OCI-LY1 (cell line): ENCODE results near the gene SLC2A2.

Experiments used
- H2AFZ ChIP-seq: fragments of 200-600 bp; sonication (generic), shearing (Covaris generic); 2 replicates; pipeline ENCODE4 v1.6.0; 2014; ENCODE audit warnings: antibody characterized with exemption, mild to moderate bottlenecking, low read length
- H3F3A ChIP-seq: fragments of 200-600 bp; sonication (generic), shearing (Covaris generic); 2 replicates; pipeline ENCODE4 v1.6.0; 2014; ENCODE audit warnings: mild to moderate bottlenecking, antibody characterized with exemption, low read length, moderate library complexity; ENCODE audit not compliant: insufficient read depth
- H3K27ac ChIP-seq: fragments of 200-600 bp; sonication (generic); 2 replicates; pipeline ENCODE4 v1.5.1; 2014; ENCODE audit warnings: low read length, mixed run types, mild to moderate bottlenecking, low read depth; ENCODE audit not compliant: poor library complexity, severe bottlenecking
- H3K27me3 ChIP-seq: fragments of 200-600 bp; sonication (generic); 2 replicates; pipeline ENCODE4 v1.6.0; 2014; ENCODE audit warnings: antibody characterized with exemption, mild to moderate bottlenecking, low read length, moderate library complexity; ENCODE audit not compliant: insufficient read depth
- H3K36me3 ChIP-seq: fragments of 200-600 bp; sonication (generic); 2 replicates; pipeline ENCODE4 v1.6.1; 2014; ENCODE audit warnings: mild to moderate bottlenecking, antibody characterized with exemption, low read length, moderate library complexity, mixed read lengths; ENCODE audit not compliant: insufficient read depth
- H3K4me1 ChIP-seq: fragments of 200-600 bp; sonication (generic); 2 replicates; pipeline ENCODE4 v1.5.1; 2014; ENCODE audit warnings: mild to moderate bottlenecking, low read length, moderate library complexity; ENCODE audit not compliant: insufficient read depth, severe bottlenecking
- H3K4me2 ChIP-seq: fragments of 200-600 bp; sonication (generic), shearing (Covaris generic); 2 replicates; pipeline ENCODE4 v1.6.1; 2014; ENCODE audit warnings: low read length
- H3K4me3 ChIP-seq: fragments of 200-600 bp; sonication (generic); 2 replicates; pipeline ENCODE4 v1.5.1; 2014; ENCODE audit warnings: low read length, low read depth, mild to moderate bottlenecking, mixed read lengths; ENCODE audit not compliant: poor library complexity, severe bottlenecking
- H3K79me2 ChIP-seq: fragments of 200-600 bp; shearing (Covaris generic); 2 replicates; pipeline ENCODE4 v1.6.1; 2016; ENCODE audit warnings: mixed run types, low read length, mixed read lengths; ENCODE audit not compliant: insufficient read depth
- H3K9ac ChIP-seq: fragments of 200-600 bp; sonication (generic), shearing (Covaris generic); 2 replicates; pipeline ENCODE4 v1.6.1; 2014; ENCODE audit warnings: mild to moderate bottlenecking, low read length, mixed read lengths
- H3K9me2 ChIP-seq: fragments of 200-600 bp; sonication (generic), shearing (Covaris generic); 2 replicates; pipeline ENCODE4 v1.6.1; 2014; ENCODE audit warnings: low read depth, mild to moderate bottlenecking, low read length, mixed read lengths
- H3K9me3 ChIP-seq: fragments of 200-600 bp; shearing (Covaris generic); 2 replicates; pipeline ENCODE4 v1.6.1; 2014; ENCODE audit warnings: low read length, mixed read lengths
- H4K20me1 ChIP-seq: fragments of 200-600 bp; sonication (generic), shearing (Covaris generic); 2 replicates; pipeline ENCODE4 v1.6.0; 2016; ENCODE audit warnings: mild to moderate bottlenecking, low read length; ENCODE audit not compliant: insufficient read depth
- EZH2 ChIP-seq: fragments of 200-600 bp; sonication (generic), shearing (Covaris generic); IDR thresholded peaks from 2 replicates; pipeline ENCODE4 v1.8.0; 2017; ENCODE audit warnings: borderline replicate concordance, mixed run types, mild to moderate bottlenecking, antibody characterized with exemption, low read length, moderate library complexity, mixed read lengths
- TF ChIP-seq, protein P1 (sequence below): fragments of 200-600 bp; sonication (generic), shearing (Covaris generic); IDR thresholded peaks from 2 replicates; pipeline ENCODE4 v1.5.1; 2017; ENCODE audit warnings: mild to moderate bottlenecking, antibody characterized with exemption, low read length, moderate library complexity, mixed read lengths

SLC2A2 gene

DNA sequence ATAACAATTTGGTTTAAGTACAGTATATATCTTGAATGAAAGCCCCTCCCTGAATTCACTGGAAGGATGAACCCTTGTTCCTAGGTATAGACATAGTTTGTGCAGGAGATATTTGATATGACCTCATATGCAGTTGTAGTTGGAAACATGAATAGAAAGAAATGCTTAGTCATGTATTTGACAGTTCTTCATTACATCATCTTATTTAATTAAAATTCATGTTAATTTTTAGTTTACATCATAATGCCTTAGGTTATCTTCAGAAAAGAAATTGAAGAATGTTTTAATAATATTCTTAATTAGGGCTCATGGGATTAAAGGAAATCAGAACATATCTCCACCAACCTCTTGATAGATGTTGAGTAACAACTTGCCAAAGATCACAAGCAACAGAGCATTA, 19.2 kb downstream of the SLC2A2 start:
- H2AFZ ChIP-seq, result no peak overlapping the region
- TF ChIP-seq, protein P1, sequence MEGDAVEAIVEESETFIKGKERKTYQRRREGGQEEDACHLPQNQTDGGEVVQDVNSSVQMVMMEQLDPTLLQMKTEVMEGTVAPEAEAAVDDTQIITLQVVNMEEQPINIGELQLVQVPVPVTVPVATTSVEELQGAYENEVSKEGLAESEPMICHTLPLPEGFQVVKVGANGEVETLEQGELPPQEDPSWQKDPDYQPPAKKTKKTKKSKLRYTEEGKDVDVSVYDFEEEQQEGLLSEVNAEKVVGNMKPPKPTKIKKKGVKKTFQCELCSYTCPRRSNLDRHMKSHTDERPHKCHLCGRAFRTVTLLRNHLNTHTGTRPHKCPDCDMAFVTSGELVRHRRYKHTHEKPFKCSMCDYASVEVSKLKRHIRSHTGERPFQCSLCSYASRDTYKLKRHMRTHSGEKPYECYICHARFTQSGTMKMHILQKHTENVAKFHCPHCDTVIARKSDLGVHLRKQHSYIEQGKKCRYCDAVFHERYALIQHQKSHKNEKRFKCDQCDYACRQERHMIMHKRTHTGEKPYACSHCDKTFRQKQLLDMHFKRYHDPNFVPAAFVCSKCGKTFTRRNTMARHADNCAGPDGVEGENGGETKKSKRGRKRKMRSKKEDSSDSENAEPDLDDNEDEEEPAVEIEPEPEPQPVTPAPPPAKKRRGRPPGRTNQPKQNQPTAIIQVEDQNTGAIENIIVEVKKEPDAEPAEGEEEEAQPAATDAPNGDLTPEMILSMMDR, result no peak
- TF ChIP-seq EZH2, result no peak

DNA sequence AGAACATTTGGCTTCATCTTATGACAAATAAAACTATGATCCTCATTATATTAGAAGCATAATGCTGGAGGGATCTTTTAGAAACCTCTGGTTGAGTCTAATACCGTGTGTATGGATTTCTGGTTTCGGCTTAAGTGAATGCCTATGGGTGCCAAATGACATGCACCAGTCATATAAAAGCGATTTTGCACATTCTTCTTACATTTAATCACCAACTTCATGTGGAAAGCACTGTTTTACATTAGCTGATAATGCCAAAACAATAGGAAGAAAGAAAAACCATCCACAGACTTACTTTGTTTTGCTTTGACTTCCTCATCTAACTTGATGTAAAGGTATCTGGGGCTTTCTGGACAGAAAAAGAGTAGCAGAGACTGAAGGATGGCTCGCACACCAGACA, 20.9 kb downstream of the SLC2A2 start:
- Histone ChIP-seq H3K27ac (no peak overlapping the region), H3K9ac (no peak overlapping the region), H4K20me1 (no peaks in the 10 kb centered on the region), H3K36me3 (no peaks in the 10 kb centered on the region), H3F3A (no peaks in the 10 kb centered on the region), H3K27me3 (no peaks in the 10 kb centered on the region), H3K4me1 (no peaks in the 10 kb centered on the region), H3K4me2 (no peak overlapping the region), H2AFZ (no peak overlapping the region), H3K79me2 (no peaks in the 10 kb centered on the region), H3K9me2 (no peaks in the 10 kb centered on the region), H3K4me3 (no peak overlapping the region), H3K9me3 (no peaks in the 10 kb centered on the region)
- TF ChIP-seq, protein P1, result no peak
- TF ChIP-seq EZH2, result no peak

More for the DNA sequence above, 19.2 kb downstream of the SLC2A2 start:
- Histone ChIP-seq H3K36me3 (no peaks in the 10 kb centered on the region), H3K4me2 (no peak overlapping the region), H3F3A (no peaks in the 10 kb centered on the region), H3K4me1 (no peaks in the 10 kb centered on the region), H3K27ac (no peak overlapping the region), H3K9ac (no peak overlapping the region), H3K27me3 (no peaks in the 10 kb centered on the region), H3K4me3 (no peak overlapping the region), H3K9me3 (no peaks in the 10 kb centered on the region), H4K20me1 (no peaks in the 10 kb centered on the region), H3K9me2 (no peaks in the 10 kb centered on the region), H3K79me2 (no peaks in the 10 kb centered on the region)

DNA sequence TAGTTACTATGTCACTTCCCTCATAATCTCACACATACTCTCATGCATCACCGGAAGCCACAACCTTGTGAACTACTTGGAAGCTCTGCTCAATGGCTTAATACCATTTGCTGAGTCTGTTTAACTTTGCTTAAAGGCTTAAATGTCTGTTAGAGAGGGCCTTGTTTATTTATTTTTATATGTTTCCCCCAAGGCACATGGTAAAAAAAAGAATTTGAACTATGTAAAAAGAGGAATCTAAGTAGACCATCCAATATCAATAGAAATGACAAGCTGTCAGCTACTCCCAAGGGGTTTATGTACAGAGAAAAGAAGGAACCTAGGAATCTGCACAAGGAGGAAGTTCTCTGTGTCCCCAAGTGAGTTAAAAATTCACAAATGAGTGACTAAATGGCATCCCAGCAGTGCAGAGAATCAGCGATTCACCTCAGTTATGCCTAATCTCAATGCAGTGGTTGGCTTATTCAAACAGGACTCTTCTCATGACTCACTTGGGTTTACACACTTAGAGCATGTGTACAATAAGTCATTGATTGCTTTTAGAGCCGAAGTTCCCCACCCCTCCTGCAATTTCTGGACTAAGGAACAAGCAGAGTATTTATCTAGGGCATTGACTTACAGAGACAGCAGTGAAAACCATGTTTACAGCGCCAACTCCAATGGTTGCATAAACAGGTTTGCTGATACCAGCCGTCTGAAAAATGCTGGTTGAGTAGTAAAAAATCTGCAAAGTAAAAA, 24.4 kb downstream of the SLC2A2 start:
- Histone ChIP-seq H3K79me2 (no peaks in the 10 kb centered on the region), H3K4me1 (no peaks in the 10 kb centered on the region), H4K20me1 (no peaks in the 10 kb centered on the region), H3K9me3 (no peaks in the 10 kb centered on the region), H3K36me3 (no peaks in the 10 kb centered on the region), H3K4me2 (no peak overlapping the region), H3K9ac (no peak overlapping the region), H3K9me2 (no peaks in the 10 kb centered on the region), H3K27me3 (no peaks in the 10 kb centered on the region), H3K27ac (no peak overlapping the region), H2AFZ (no peak overlapping the region), H3K4me3 (no peak overlapping the region), H3F3A (no peaks in the 10 kb centered on the region)
- TF ChIP-seq, protein P1, result no peak
- no peak for TF ChIP-seq EZH2
